HG02642 (cell line): Measurements from ENCODE around the gene ELFN1.

ENCODE experiments used
- ATAC-seq: cut with Tn5 transposase; IDR thresholded peaks from one replicate; pipeline ENCODE4 v1.9.1; 2021; ENCODE audit warnings: mild to moderate bottlenecking; ENCODE audit not compliant: unreplicated experiment, poor library complexity

ELFN1 gene

GRCh38 chr7:1719913-1720312, 49.8 kb downstream of the ELFN1 start:
- no peak for ATAC-seq

- no peak for ATAC-seq
Observed at GRCh38 chr7:1720326-1720725, 50.2 kb downstream of the ELFN1 start.

GRCh38 chr7:1721047-1721690, 51.1 kb downstream of the ELFN1 start:
- ATAC-seq = no peak

DNA sequence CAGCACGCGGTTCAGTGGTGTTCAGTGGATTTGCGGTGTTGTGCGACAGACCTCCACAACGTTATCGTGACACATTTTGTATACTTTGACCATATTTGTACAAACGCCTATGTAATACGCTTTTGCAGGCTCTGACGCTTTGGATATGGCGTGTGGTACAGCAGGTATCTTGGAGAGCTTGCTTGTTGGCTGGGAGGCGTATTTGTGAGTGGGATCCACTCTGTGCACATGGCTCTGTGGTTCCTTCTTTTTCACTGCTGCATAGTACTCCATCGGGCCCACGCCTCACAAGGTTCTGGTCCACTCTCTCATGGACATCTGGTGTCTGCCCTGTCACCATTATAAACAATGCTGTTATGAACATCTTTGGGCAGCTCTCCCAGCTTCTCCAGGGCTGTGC, 53.2 kb downstream of the ELFN1 start:
- ATAC-seq = no peak

DNA sequence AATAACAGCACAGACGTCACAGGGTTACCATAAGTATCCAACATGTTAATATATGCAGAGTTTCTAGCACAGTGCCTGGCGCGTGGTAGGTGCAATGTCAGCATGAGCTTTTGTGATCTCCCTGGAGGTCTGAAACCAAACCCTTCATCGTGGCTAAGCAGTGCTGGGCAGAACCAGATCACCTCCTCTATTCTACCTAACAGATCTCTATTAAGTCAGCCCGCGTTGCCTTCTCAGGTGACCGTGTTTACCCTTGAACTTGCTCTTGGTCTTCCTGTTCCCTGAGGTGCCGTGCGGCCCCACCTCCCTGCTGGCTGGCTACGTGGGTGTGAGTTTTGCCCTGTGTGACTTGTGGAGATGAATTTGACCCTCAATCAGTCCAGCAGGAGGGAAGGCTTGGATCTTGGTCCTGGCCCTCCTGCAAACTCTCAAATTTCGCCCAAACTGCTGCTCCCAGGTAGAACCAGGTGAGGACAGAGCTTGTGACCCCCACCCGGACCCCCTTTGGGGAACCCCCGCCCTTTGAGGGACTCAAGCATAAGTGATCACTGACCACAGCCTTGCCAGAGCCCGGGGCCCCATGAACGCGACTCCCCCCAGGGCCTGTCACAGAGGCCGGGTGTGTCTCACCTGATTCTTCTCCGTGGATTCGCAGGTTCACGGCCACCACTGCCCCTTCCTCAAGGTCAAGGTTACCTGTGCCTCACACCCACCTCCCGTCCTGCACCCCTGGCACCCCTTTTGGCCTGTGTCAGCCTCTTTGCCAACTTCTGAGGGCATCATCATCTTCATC, 54.2 kb downstream of the ELFN1 start:
- no peak for ATAC-seq

- ATAC-seq = no peak
Observed at GRCh38 chr7:1725199-1725690, 55.2 kb downstream of the ELFN1 start.

- no peak for ATAC-seq
Observed at GRCh38 chr7:1725766-1726630, 55.9 kb downstream of the ELFN1 start.

DNA sequence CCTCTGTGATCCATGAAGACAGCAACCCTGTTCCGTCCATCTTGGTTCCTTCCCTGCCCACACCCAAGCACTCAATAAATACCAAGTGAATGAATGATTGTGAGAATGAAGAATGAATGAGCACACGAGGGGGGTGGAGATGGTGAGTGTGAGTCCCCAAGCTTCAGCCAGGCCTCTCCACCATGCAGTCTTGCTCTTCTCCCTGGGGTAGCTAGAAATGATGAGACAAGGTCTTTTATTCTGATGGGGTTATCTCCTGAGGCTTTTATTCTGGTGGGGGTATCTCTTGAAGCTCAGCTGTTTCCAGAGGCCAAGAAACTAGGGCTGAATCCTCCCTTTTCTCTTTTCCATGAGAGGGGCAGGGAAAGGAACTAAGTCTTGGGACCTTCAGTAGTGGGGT, 57.0 kb downstream of the ELFN1 start:
- no peak for ATAC-seq

- ATAC-seq = no peak
Observed at GRCh38 chr7:1727812-1728570, 57.9 kb downstream of the ELFN1 start.

DNA sequence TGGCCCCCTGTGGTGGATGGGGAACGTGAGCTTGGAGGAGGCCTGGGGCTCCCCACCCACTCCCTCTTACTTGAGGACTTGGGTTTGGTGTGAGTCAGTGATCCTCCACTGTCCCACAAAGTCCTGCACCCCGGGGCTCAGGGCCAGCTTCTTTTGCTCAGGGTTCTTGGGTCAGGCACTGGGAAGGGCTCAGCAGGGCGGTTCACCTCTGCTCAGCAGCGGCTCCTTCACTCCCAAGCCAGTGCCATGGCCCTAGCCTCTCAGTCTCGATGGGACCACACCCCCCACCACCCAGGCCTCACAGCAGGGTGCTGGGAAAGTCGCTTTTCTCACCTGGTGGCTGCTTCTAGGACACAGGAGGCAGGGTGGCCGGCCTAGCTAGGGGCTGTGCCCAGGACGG, 59.1 kb downstream of the ELFN1 start:
- ATAC-seq = no peak

GRCh38 chr7:1729773-1730172, 59.7 kb downstream of the ELFN1 start:
- no peak for ATAC-seq

GRCh38 chr7:1732072-1732471, 62.0 kb downstream of the ELFN1 start:
- no peak for ATAC-seq

GRCh38 chr7:1732645-1733044, 62.6 kb downstream of the ELFN1 start:
- ATAC-seq = no peak

- no peak for ATAC-seq
Observed at GRCh38 chr7:1733206-1733907, 63.3 kb downstream of the ELFN1 start.

GRCh38 chr7:1733908-1734730, 64.0 kb downstream of the ELFN1 start:
- no peak for ATAC-seq

- no peak for ATAC-seq
Observed at GRCh38 chr7:1735262-1735661, 65.2 kb downstream of the ELFN1 start.

DNA sequence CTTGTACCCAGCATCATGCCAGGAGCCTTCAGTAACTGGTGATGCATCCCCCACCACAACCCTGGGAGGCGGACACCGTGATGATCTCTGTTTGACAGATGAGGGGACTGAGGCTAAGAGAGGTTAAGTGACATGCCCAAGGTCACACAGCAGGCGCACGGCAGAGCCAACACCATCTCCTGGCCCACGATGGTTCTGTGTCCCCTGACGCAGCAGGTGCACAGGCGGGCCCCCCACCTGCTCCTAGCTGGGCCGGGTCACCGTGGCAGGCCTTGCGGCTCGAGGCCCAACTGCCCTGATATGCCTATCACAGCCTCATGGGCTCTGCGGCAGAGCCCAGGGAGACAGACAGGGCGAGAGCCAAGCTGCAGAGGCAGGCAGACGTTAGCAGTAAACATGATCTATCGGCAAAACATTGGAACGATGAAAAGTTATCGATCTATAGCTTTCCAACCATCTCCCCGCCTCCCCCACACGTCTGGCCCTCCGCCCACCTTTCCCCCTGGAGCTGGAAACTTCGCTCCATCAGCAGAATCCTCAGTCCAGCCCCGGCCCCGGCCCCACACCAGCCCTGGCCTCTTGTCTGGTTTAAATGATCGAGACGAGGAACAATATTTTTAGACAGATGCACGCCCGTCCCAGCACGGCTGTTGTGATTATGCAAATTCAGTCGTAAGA, 65.9 kb downstream of the ELFN1 start:
- no peak for ATAC-seq

GRCh38 chr7:1736484-1736817, 66.4 kb downstream of the ELFN1 start:
- no peak for ATAC-seq
